K562 (cell line): ENCODE measurements around the gene RAI1. TPM values are rescaled to one million over a fixed set of nuclear protein-coding genes. Genes with fewer than 3 reads are reported as not detected.

Experiments used
- ARID1B ChIP-seq: fragments of 450-650 bp; IDR thresholded peaks from 2 replicates; pipeline ENCODE4 v1.6.1; 2016; ENCODE audit warnings: antibody characterized with exemption, mild to moderate bottlenecking, inconsistent platforms
- CBFA2T3 ChIP-seq: fragments of 450-650 bp; IDR thresholded peaks from 2 replicates; pipeline ENCODE4 v1.6.1; 2017
- CREM ChIP-seq: IDR thresholded peaks from 2 replicates; pipeline ENCODE4 v1.6.1; 2014; ENCODE audit warnings: antibody characterized with exemption, low read depth
- EZH2 ChIP-seq: IDR thresholded peaks from 2 replicates; pipeline ENCODE4 v1.6.1; 2012; ENCODE audit warnings: low read depth, mild to moderate bottlenecking, inconsistent platforms, low read length, borderline replicate concordance
- FOXA1 ChIP-seq: fragments of 450-650 bp; IDR thresholded peaks from 2 replicates; pipeline ENCODE4 v1.6.1; 2016; ENCODE audit warnings: mild to moderate bottlenecking, borderline replicate concordance
- GTF2E2 ChIP-seq: fragments of 200-800 bp; sonication (Bioruptor generic); IDR thresholded peaks from 2 replicates; pipeline ENCODE4 v1.6.1; 2016; ENCODE audit warnings: missing genetic modification characterization, missing compliant biosample characterization
- JUN ChIP-seq, 2 experiments: sonication (generic) in 1 of 2; formaldehyde crosslinking in 1 of 2; IDR thresholded peaks; 2 replicates each; pipeline versions ENCODE4 v1.6.1 to v1.8.0; 2012 to 2022; ENCODE audit warnings: borderline replicate concordance in 2 of 2, mild to moderate bottlenecking in 2 of 2, improper control_type of control experiment in 1 of 2, low read depth in 1 of 2, low read length in 1 of 2, missing genetic modification reagents in 1 of 2
- KHSRP ChIP-seq: fragments of 450-650 bp; IDR thresholded peaks from 2 replicates; pipeline ENCODE4 v1.6.1; 2017
- LEF1 ChIP-seq: fragments of 450-650 bp; IDR thresholded peaks from 2 replicates; pipeline ENCODE4 v1.6.1; 2016; ENCODE audit warnings: mild to moderate bottlenecking
- MAZ ChIP-seq, 2 experiments: fragments of 450-650 bp in 1 of 2; sonication (generic) in 1 of 2; formaldehyde crosslinking; IDR thresholded peaks in 1 of 2; conservative IDR thresholded peaks in 1 of 2; 2 replicates each; pipeline versions ENCODE4 v1.4.0 to v1.5.0; 2020; ENCODE audit warnings: mild to moderate bottlenecking in 1 of 2, missing genetic modification reagents in 1 of 2
- NFIC ChIP-seq: fragments of 450-650 bp; IDR thresholded peaks from 2 replicates; pipeline ENCODE4 v1.6.1; 2017; ENCODE audit warnings: mild to moderate bottlenecking, inconsistent platforms
- RB1 ChIP-seq: fragments of 450-650 bp; IDR thresholded peaks from 2 replicates; pipeline ENCODE4 v1.6.1; 2017; ENCODE audit warnings: low read depth, mild to moderate bottlenecking
- SMAD4 ChIP-seq: fragments of 250-450 bp; sonication (Bioruptor Pico); conservative IDR thresholded peaks from 2 replicates; pipeline ENCODE4 v1.8.0; 2021; ENCODE audit warnings: inconsistent platforms, mild to moderate bottlenecking, moderate library complexity
- SMARCC2 ChIP-seq: fragments of 450-650 bp; IDR thresholded peaks from 2 replicates; pipeline ENCODE4 v1.6.1; 2017; ENCODE audit warnings: antibody characterized with exemption, moderate library complexity, mild to moderate bottlenecking, low read depth
- SRSF7 ChIP-seq: fragments of 200-400 bp; formaldehyde crosslinking; optimal IDR thresholded peaks from 2 replicates; pipeline ENCODE3; 2017; ENCODE audit warnings: mild to moderate bottlenecking, low read depth, low read length
- TCF15 ChIP-seq: fragments of 250-450 bp; sonication (Bioruptor Pico); IDR thresholded peaks from 2 replicates; pipeline ENCODE4 v1.8.0; 2022; ENCODE audit warnings: moderate library complexity, mild to moderate bottlenecking, inconsistent platforms
- ZBTB12 ChIP-seq: fragments of 250-450 bp; sonication (Bioruptor Pico); IDR thresholded peaks from 2 replicates; pipeline ENCODE4 v1.4.0; 2020
- ZNF165 ChIP-seq: fragments of 250-450 bp; sonication (Bioruptor Pico); IDR thresholded peaks from 2 replicates; pipeline ENCODE4 v1.4.0; 2020; ENCODE audit warnings: borderline replicate concordance
- ZNF57 ChIP-seq: fragments of 450-650 bp; formaldehyde crosslinking; IDR thresholded peaks from 2 replicates; pipeline ENCODE4 v1.4.0; 2020; ENCODE audit warnings: mild to moderate bottlenecking, moderate library complexity
- ZNF707 ChIP-seq: fragments of 250-450 bp; sonication (Bioruptor Pico); conservative IDR thresholded peaks from 2 replicates; pipeline ENCODE4 v1.8.0; 2022; ENCODE audit warnings: inconsistent platforms, mild to moderate bottlenecking, moderate library complexity
- ZNF766 ChIP-seq: fragments of 200-800 bp; sonication (Bioruptor generic); conservative IDR thresholded peaks from 2 replicates; pipeline ENCODE4 v1.6.1; 2016; ENCODE audit warnings: missing genetic modification characterization, missing compliant biosample characterization
- polyA plus RNA-seq, 8 experiments: library from polyadenylated mRNA; depleted of rRNA in 4 of 8; stranded (reverse) in 5 of 8; unstranded in 3 of 8; fragments of >200 nt; fragmentation: Nextera tagmentation in 2 of 8; fragmentation: Illumina TruSeq in 1 of 8; extraction: Ambion mirVana in 2 of 8; extraction: Trizol in 1 of 8; gene quantifications; 2 replicates each; pipeline versions ENCODE4 v1.2.1 to v1.2.3, GENCODE V29; 2011 to 2014; ENCODE audit warnings: inconsistent platforms in 1 of 8, missing spikeins in 1 of 8
- total RNA-seq, 7 experiments: library from RNA; depleted of rRNA in 6 of 7; stranded (reverse); fragments of >200 nt in 6 of 7; fragmentation: Illumina TruSeq in 2 of 7; extraction: Trizol in 2 of 7; gene quantifications; 2 replicates each; pipeline versions ENCODE4 v1.2.1 to v1.2.3, GENCODE V29; 2011 to 2021; ENCODE audit warnings: low replicate concordance in 1 of 7
- TF ChIP-seq, protein P1 (sequence below), 2 experiments: fragments of 450-650 bp; IDR thresholded peaks; 2 replicates each; pipeline ENCODE4 v1.6.1; 2016
- TF ChIP-seq, protein P2 (sequence below): fragments of 450-650 bp; IDR thresholded peaks from 2 replicates; pipeline ENCODE4 v1.6.1; 2018; ENCODE audit not compliant: partially characterized antibody

The RAI1 gene
- total and polyA plus RNA-seq, 9 of the 15 experiments (the other 6 are each of a cell fraction or from before 2014, with no cell fraction given) = 0.68 to 19.9 (median 5.5) TPM

DNA sequence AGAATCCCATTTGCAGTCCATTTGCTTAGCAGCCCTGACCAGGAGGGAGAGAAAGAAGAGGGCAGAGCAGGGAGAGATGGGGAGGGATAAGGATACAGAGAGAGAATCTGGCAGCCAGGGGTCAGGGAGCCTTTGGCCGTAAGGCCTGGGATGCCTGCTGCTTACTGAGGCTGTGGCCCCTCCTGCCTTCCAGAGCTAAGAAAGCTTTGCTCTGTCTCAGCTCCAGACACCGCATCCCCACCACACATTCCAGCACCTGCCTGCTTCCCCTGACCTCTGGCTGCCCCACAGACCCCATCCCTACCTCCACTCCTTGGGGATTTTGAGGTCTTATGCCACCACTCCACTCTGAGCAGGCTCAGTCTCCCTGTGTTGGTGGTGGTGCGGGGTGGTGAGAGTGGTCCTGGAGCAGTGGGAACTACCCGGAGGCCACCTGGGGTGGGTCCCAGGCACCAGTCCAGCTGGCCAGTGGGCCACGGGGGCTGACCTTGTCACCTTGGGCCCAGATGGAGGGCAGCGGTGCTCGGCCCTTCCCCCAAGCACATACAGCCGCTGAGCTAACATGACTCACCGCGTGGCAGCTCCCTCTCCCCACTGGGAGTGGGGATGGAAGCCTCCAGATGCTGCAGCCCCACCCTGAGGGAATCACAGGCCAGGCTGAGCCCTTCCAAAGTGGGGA, 58.3 kb downstream of the RAI1 start (continued):
- TF ChIP-seq TCF15 (no peak), EZH2 (no peak), ZNF165 (CRISPR knock-in tag) (no peak), JUN (IDR thresholded peaks at IDR 0.05; ENCODE audit: borderline replicate concordance, low read depth, low read length) (peak; percentile 41; the same call in 1 of the 2 replicates), JUN (CRISPR knock-in tag; IDR thresholded peaks at IDR 0.05; ENCODE audit: borderline replicate concordance) (no peak), SRSF7 (no peak), FOXA1 (no peak), LEF1 (no peak), MAZ (CRISPR knock-in tag; conservative IDR thresholded peaks at IDR 0.05 in 1 of 2, IDR thresholded peaks at IDR 0.05 in 1 of 2) (no peak), KHSRP (no peak), GTF2E2 (tag) (no peak), SMAD4 (CRISPR knock-in tag) (no peak), RB1 (no peak), NFIC (no peak), CREM (0 out of 2 replicates have a peak, but pooled peaks have one; percentile 16), ARID1B (peak; percentile 42), ZNF57 (CRISPR knock-in tag) (no peak), ZNF766 (CRISPR knock-in tag) (no peak), CBFA2T3 (peak; percentile 45; the same call in 1 of the 2 replicates), ZBTB12 (CRISPR knock-in tag) (no peak), ZNF707 (CRISPR knock-in tag) (no peak), SMARCC2 (no peak)
- TF ChIP-seq, protein P1, sequence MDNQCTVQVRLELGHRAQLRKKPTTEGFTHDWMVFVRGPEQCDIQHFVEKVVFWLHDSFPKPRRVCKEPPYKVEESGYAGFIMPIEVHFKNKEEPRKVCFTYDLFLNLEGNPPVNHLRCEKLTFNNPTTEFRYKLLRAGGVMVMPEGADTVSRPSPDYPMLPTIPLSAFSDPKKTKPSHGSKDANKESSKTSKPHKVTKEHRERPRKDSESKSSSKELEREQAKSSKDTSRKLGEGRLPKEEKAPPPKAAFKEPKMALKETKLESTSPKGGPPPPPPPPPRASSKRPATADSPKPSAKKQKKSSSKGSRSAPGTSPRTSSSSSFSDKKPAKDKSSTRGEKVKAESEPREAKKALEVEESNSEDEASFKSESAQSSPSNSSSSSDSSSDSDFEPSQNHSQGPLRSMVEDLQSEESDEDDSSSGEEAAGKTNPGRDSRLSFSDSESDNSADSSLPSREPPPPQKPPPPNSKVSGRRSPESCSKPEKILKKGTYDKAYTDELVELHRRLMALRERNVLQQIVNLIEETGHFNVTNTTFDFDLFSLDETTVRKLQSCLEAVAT (IDR thresholded peaks at IDR 0.05) = no peak
- TF ChIP-seq, protein P2, sequence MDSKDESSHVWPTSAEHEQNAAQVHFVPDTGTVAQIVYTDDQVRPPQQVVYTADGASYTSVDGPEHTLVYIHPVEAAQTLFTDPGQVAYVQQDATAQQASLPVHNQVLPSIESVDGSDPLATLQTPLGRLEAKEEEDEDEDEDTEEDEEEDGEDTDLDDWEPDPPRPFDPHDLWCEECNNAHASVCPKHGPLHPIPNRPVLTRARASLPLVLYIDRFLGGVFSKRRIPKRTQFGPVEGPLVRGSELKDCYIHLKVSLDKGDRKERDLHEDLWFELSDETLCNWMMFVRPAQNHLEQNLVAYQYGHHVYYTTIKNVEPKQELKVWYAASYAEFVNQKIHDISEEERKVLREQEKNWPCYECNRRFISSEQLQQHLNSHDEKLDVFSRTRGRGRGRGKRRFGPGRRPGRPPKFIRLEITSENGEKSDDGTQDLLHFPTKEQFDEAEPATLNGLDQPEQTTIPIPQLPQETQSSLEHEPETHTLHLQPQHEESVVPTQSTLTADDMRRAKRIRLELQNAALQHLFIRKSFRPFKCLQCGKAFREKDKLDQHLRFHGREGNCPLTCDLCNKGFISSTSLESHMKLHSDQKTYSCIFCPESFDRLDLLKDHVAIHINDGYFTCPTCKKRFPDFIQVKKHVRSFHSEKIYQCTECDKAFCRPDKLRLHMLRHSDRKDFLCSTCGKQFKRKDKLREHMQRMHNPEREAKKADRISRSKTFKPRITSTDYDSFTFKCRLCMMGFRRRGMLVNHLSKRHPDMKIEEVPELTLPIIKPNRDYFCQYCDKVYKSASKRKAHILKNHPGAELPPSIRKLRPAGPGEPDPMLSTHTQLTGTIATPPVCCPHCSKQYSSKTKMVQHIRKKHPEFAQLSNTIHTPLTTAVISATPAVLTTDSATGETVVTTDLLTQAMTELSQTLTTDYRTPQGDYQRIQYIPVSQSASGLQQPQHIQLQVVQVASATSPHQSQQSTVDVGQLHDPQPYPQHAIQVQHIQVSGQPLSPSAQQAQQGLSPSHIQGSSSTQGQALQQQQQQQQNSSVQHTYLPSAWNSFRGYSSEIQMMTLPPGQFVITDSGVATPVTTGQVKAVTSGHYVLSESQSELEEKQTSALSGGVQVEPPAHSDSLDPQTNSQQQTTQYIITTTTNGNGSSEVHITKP = peak; percentile 57
